Germinal center (tissue), 1 donor: Measurements from ENCODE around the gene MVD.
A peak's percentile ranks its signal among the peaks of the same experiment; 100 is the strongest.

ENCODE experiments used
- DNase-seq: peaks from one replicate; pipeline ENCODE4 v3.0.0; 2012; ENCODE audit warnings: mixed read lengths, low spot score

MVD gene

GRCh38 chr16:88662843-88663606 is at the start of gene MVD:
MVD (minus strand) TSS chr16:88663091; CDS start chr16:88663080, 11 bp downstream.
- DNase-seq: peak; percentile 100

GRCh38 chr16:88712362-88712979 is 49.6 kb upstream of the MVD start:
- no peak for DNase-seq

- no peak for DNase-seq
Measured at GRCh38 chr16:88711750-88712340, 49.0 kb upstream of the MVD start.

GRCh38 chr16:88710556-88710955 is 47.7 kb upstream of the MVD start:
- DNase-seq: no peak

- no peak for DNase-seq
Measured at GRCh38 chr16:88706965-88707826, 44.3 kb upstream of the MVD start.

GRCh38 chr16:88706229-88706964 is 43.5 kb upstream of the MVD start, which contains the start of the genes CTU2 and RNF166:
CTU2 (plus strand) TSS chr16:88706503; CDS start chr16:88706531, 28 bp downstream.
RNF166 (minus strand) TSS chr16:88706408; CDS start chr16:88706325, 83 bp downstream.
- DNase-seq: peak; percentile 93

- peak; percentile 47 for DNase-seq
Measured at GRCh38 chr16:88705801-88706228, 42.9 kb upstream of the MVD start.

- DNase-seq: peak; percentile 53
Measured at GRCh38 chr16:88705076-88705684, 42.3 kb upstream of the MVD start.

GRCh38 chr16:88703486-88704309 is 40.8 kb upstream of the MVD start:
- peak; percentile 47 for DNase-seq

- DNase-seq: no peak
Measured at GRCh38 chr16:88702371-88703210, 39.7 kb upstream of the MVD start.

GRCh38 chr16:88701581-88702370 is 38.9 kb upstream of the MVD start:
- no peak for DNase-seq

- DNase-seq: peak; percentile 78
Measured at GRCh38 chr16:88700636-88701482, 38.0 kb upstream of the MVD start.

GRCh38 chr16:88700322-88700635 is 37.4 kb upstream of the MVD start:
- DNase-seq: no peak

- no peak for DNase-seq
Measured at GRCh38 chr16:88699180-88699579, 36.3 kb upstream of the MVD start.

- no peak for DNase-seq
Measured at GRCh38 chr16:88698646-88699045, 35.8 kb upstream of the MVD start.

GRCh38 chr16:88697831-88698615 is 35.1 kb upstream of the MVD start:
- no peak for DNase-seq
